NCI-H2227 (cell line): ENCODE data around the gene TRAK1.

Experiments
- DNase-seq: peaks from one replicate; lab custom pipeline; 2025; ENCODE audit not compliant: unreplicated experiment; lab: John Stamatoyannopoulos, UW

TRAK1 gene

GRCh38 chr3:42066516-42067181 is 24.5 kb upstream of the TRAK1 start:
- DNase-seq = peak; percentile 35

- peak; percentile 7 for DNase-seq
Observed at GRCh38 chr3:42067326-42067725, 23.8 kb upstream of the TRAK1 start.

- no peak for DNase-seq
Observed at GRCh38 chr3:42068303-42069088, 22.7 kb upstream of the TRAK1 start.

GRCh38 chr3:42070089-42070488 is 21.1 kb upstream of the TRAK1 start:
- no peak for DNase-seq

- no peak for DNase-seq
Observed at GRCh38 chr3:42070524-42070923, 20.6 kb upstream of the TRAK1 start.

GRCh38 chr3:42071904-42072812 is 19.0 kb upstream of the TRAK1 start:
- DNase-seq = peak; percentile 37

- DNase-seq = no peak
Observed at GRCh38 chr3:42072831-42073301, 18.3 kb upstream of the TRAK1 start.

GRCh38 chr3:42077785-42078184 is 13.4 kb upstream of the TRAK1 start:
- no peak for DNase-seq

GRCh38 chr3:42078677-42079076 is 12.5 kb upstream of the TRAK1 start:
- no peak for DNase-seq

- DNase-seq = no peak
Observed at GRCh38 chr3:42079701-42080452, 11.3 kb upstream of the TRAK1 start.

GRCh38 chr3:42080453-42080872 is 10.7 kb upstream of the TRAK1 start:
- no peak for DNase-seq

GRCh38 chr3:42081838-42082473 is 9.2 kb upstream of the TRAK1 start:
- no peak for DNase-seq

GRCh38 chr3:42084586-42084985 is 6.6 kb upstream of the TRAK1 start:
- DNase-seq = no peak

- no peak for DNase-seq
Observed at GRCh38 chr3:42085641-42086376, 5.3 kb upstream of the TRAK1 start.

- DNase-seq = no peak
Observed at GRCh38 chr3:42088803-42089530, 2.2 kb upstream of the TRAK1 start.

- no peak for DNase-seq
Observed at GRCh38 chr3:42092006-42092405, 849 bp downstream of the TRAK1 start.

- DNase-seq = no peak
Observed at GRCh38 chr3:42094128-42094527, 3.0 kb downstream of the TRAK1 start.

GRCh38 chr3:42094691-42095391 is 3.7 kb downstream of the TRAK1 start:
- no peak for DNase-seq
